Measurements from ENCODE around the gene HKDC1.
"Not testable (repeated sequence)": the region's sequence is repeated elsewhere in the genome, so short reads cannot be mapped to it uniquely, and the experiment has no call there.

Gene HKDC1, protein sequence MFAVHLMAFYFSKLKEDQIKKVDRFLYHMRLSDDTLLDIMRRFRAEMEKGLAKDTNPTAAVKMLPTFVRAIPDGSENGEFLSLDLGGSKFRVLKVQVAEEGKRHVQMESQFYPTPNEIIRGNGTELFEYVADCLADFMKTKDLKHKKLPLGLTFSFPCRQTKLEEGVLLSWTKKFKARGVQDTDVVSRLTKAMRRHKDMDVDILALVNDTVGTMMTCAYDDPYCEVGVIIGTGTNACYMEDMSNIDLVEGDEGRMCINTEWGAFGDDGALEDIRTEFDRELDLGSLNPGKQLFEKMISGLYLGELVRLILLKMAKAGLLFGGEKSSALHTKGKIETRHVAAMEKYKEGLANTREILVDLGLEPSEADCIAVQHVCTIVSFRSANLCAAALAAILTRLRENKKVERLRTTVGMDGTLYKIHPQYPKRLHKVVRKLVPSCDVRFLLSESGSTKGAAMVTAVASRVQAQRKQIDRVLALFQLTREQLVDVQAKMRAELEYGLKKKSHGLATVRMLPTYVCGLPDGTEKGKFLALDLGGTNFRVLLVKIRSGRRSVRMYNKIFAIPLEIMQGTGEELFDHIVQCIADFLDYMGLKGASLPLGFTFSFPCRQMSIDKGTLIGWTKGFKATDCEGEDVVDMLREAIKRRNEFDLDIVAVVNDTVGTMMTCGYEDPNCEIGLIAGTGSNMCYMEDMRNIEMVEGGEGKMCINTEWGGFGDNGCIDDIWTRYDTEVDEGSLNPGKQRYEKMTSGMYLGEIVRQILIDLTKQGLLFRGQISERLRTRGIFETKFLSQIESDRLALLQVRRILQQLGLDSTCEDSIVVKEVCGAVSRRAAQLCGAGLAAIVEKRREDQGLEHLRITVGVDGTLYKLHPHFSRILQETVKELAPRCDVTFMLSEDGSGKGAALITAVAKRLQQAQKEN

DNA sequence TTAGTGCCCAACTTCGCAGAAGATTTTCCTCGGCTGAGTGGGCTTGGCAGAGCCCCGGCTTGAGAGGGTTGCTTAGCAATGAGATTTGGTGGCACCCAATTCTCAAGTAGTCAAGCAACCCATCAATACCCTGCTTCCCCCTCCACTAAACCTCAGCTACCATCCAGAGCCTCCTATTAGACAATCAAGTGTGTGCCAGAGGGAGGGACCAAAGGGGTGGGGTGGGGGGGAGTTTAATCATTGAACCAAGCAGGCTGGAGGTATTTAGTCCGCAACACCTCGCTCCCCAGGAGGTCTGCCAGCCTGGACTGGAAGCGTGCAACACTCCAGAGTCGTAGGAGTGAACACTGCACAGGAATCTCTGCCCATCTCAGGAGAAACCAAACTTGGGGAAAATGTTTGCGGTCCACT lies at the start of gene HKDC1:
TSS of gene HKDC1 (plus strand) at position 292 of the 411 bp plus-strand sequence. CDS start at position 396, 104 bp downstream.
- H3K4me3 ChIP-seq (ENCODE audit: low read depth, low read length), result no peak within 1 kb of the TSS
- TF ChIP-seq, protein P1, sequence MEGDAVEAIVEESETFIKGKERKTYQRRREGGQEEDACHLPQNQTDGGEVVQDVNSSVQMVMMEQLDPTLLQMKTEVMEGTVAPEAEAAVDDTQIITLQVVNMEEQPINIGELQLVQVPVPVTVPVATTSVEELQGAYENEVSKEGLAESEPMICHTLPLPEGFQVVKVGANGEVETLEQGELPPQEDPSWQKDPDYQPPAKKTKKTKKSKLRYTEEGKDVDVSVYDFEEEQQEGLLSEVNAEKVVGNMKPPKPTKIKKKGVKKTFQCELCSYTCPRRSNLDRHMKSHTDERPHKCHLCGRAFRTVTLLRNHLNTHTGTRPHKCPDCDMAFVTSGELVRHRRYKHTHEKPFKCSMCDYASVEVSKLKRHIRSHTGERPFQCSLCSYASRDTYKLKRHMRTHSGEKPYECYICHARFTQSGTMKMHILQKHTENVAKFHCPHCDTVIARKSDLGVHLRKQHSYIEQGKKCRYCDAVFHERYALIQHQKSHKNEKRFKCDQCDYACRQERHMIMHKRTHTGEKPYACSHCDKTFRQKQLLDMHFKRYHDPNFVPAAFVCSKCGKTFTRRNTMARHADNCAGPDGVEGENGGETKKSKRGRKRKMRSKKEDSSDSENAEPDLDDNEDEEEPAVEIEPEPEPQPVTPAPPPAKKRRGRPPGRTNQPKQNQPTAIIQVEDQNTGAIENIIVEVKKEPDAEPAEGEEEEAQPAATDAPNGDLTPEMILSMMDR (conservative IDR thresholded peaks at IDR 0.05; ENCODE audit: low read depth, low read length), result no peak
- DNase-seq (ENCODE audit: low read depth), result no peak

DNA sequence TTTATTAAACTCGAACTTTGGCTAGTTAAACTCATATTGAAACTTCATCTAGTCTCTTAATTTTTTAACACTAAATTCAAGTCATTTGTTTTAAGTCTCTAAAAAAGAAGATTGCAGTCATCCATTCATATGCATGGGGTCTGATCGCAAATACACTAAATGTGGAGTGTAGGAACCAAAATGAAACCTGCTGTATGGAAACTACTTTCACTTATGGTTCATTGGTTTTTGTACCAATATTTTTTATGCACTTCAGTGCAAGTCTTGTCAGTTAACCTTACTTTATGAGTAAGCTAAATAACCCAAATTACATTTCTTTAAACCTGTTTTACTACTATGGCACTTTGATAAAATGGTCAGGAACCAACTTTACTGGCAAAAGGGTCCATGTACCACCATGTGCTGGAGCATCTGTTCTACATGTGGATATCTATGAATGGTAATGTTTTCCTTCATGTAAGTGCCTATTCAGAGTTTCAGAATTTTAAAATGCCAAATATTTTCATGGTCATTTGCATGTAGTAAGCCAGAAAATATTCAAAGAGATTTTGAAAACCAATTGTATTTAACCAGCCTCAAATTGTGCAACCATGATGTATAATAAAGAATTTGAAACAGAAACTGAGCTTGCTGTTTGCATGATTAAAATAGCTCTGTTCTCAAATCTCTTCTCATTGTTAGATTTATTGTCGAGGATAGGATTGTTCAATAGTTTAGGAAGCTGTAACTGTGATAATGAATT lies 47.7 kb upstream of the HKDC1 start:
- no peak overlapping the region for H3K4me3 ChIP-seq (ENCODE audit: low read depth, low read length)
- TF ChIP-seq, protein P1 (conservative IDR thresholded peaks at IDR 0.05; ENCODE audit: low read depth, low read length), result no peak
- DNase-seq (ENCODE audit: low read depth), result no peak

DNA sequence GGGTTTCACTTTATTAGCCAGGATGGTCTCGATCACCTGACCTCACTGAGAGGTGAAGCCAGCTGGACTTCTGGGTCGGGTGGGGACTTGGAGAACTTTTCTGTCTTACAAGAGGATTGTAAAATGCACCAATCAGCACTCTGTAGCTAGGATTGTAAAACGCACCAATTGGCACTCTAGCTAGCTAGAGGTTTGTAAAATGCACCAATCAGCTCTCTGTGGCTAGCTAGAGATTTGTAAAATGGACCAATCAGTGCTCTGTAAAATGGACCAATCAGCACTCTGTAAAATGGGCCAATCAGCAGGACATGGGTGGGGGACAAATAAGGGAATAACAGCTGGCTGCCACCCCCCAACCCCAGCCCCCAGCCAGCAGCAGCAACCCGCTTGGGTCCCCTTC lies 44.8 kb upstream of the HKDC1 start:
- not testable (repeated sequence) for H3K4me3 ChIP-seq (ENCODE audit: low read depth, low read length); DNase-seq (ENCODE audit: low read depth)

DNA sequence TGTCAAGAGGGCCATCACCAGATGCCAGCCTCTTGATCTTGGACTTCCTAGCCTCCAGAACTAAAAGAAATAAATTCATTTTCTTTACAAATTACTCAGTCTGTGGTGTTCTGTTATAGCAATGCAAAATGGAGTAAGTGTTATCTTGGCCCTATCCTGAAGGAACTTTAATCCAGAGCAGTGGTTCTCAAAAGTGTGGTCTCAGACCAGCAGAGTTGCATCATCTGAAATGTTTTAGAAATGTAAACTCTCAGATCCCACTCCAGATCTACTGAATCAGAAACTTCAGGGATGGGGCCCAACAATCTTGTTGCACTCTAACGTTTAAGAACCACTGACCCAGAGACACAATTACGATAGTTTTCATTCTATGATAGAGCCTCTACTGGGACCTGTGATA lies 43.3 kb upstream of the HKDC1 start:
- H3K4me3 ChIP-seq (ENCODE audit: low read depth, low read length), result no peak overlapping the region
- DNase-seq (ENCODE audit: low read depth), result no peak
- TF ChIP-seq, protein P1 (conservative IDR thresholded peaks at IDR 0.05; ENCODE audit: low read depth, low read length), result no peak

DNA sequence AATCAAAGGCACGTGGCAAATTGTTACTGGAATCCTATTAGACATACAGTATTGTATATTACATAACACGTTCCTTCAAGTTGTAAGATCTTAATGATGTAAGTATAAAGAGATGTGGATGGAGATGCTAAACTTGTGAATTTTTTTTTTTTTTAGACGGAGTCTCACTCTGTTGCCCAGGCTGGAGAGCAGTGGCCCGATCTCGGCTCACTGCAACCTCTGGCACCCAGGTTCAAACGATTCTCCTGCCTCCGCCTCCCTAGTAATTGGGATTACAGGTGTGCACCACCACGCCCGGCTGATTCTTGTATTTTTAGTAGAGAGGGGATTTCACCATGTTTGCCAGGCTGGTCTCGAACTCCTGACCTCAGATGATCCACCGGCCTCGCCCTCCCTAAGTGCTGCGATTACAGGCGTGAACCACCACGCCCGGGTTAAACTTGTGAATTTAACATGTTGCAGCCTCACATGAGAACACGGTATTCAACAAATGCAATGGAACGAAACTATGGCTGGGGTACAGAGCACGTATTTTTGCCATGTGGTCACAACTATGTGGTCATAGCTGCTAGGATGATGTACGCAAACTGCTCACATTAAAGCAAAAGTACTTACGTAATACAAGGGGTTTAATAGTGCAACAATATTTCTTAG lies 40.9 kb upstream of the HKDC1 start:
- DNase-seq (ENCODE audit: low read depth), result no peak
- peak overlapping the region; percentile 99 for H3K4me3 ChIP-seq (ENCODE audit: low read depth, low read length)
- TF ChIP-seq, protein P1 (conservative IDR thresholded peaks at IDR 0.05; ENCODE audit: low read depth, low read length), result no peak

DNA sequence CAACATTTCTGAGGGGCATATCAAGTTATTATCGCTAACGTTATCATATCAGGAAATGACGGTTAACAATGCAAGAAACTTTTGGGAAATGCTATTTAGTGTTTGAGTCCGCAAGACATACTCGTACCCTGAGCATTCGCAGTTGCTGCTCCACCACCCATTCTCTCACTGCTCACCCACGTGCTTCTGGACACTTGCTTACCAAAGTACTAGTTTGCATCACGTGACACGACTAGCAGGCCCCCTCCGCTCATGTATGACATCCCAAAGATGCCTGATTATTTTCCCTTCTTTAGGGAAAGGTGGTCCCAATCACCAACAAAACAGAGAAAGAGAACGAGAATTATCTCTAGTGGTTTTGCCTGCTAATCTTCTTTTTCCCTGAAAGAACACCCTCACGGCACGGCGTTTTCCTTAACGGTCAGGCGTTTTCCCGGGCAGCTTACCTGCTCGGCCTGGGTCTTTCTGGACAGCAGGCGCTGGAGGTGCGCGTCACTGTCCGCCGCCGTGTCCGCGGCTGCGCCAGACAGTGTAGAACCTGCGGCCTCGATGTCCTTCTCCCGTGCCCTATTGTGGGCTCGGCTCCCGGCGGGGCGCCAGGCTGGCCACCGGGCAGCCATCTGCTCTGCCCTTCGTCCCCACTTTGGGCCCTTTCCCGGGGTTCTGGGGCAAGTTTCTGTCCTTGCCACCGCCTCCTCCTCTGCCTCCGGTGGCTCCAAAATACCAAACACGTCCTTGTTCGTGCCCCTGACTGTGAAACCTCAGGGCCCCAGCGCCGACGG lies 40.2 kb upstream of the HKDC1 start, which contains the start of gene SUPV3L1:
TSS of gene SUPV3L1 (plus strand) at position 492 of the 782 bp plus-strand sequence. CDS start at position 550, 58 bp downstream.
- peak within 1 kb of the TSS; percentile 99 for H3K4me3 ChIP-seq (ENCODE audit: low read depth, low read length)
- TF ChIP-seq, protein P1 (conservative IDR thresholded peaks at IDR 0.05; ENCODE audit: low read depth, low read length), result no peak
- DNase-seq (ENCODE audit: low read depth), result peak; percentile 99

Measured in choroid plexus epithelial cell (primary cell).